Fibroblast of pulmonary artery (primary cell): Measurements from ENCODE around the gene PDYN.

Source experiments
- DNase-seq: peaks from one replicate; pipeline ENCODE4 v3.0.0-alpha.2; 2010; ENCODE audit warnings: low read depth
- H3K4me3 ChIP-seq: replicated peaks from 2 replicates; pipeline ENCODE4 v1.5.1; 2011; ENCODE audit warnings: low read depth, mild to moderate bottlenecking, control low read depth, low read length, moderate library complexity
- TF ChIP-seq, protein P1 (sequence below): IDR thresholded peaks from 2 replicates; pipeline ENCODE4 v1.5.1; 2011; ENCODE audit warnings: mild to moderate bottlenecking, control low read depth, low read length, inconsistent platforms; ENCODE audit errors: missing control alignments

PDYN gene

DNA sequence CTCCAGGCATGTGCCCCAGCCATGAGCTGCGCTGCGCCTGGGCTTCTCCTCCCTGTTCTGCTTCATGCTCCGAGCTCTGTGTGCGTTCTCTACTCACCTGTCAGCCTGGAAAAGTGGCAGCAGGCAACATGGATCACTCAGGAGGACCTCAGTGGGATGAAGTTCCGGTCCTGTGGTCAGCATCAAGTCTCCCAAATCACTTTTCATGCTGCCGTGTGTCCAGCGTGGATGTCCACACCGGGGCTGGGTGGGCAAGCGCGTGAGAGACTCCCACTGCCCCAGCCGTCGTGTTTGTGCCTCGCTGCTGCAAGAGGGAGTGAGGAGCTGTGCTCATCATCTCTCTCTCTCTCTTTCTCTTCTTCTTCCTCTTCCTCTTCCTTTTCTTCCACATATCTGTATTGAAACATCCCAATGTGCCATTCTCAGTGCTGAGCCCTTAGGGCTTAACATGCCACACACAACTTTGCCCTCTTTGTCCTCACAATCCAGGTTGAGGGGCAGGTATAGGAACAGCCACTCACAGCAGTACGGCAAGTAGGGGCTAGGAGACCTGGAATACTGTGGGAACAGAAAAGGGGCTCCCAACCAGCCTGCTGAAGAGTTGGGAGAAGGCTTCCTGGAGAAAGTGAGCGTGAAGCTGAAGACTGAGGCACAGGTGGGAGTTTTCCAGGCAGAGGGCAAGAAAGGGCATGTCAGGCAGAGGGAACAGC lies 3.8 kb upstream of the PDYN start:
- TF ChIP-seq, protein P1, sequence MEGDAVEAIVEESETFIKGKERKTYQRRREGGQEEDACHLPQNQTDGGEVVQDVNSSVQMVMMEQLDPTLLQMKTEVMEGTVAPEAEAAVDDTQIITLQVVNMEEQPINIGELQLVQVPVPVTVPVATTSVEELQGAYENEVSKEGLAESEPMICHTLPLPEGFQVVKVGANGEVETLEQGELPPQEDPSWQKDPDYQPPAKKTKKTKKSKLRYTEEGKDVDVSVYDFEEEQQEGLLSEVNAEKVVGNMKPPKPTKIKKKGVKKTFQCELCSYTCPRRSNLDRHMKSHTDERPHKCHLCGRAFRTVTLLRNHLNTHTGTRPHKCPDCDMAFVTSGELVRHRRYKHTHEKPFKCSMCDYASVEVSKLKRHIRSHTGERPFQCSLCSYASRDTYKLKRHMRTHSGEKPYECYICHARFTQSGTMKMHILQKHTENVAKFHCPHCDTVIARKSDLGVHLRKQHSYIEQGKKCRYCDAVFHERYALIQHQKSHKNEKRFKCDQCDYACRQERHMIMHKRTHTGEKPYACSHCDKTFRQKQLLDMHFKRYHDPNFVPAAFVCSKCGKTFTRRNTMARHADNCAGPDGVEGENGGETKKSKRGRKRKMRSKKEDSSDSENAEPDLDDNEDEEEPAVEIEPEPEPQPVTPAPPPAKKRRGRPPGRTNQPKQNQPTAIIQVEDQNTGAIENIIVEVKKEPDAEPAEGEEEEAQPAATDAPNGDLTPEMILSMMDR = no peak
- no peak overlapping the region for H3K4me3 ChIP-seq
- no peak for DNase-seq

DNA sequence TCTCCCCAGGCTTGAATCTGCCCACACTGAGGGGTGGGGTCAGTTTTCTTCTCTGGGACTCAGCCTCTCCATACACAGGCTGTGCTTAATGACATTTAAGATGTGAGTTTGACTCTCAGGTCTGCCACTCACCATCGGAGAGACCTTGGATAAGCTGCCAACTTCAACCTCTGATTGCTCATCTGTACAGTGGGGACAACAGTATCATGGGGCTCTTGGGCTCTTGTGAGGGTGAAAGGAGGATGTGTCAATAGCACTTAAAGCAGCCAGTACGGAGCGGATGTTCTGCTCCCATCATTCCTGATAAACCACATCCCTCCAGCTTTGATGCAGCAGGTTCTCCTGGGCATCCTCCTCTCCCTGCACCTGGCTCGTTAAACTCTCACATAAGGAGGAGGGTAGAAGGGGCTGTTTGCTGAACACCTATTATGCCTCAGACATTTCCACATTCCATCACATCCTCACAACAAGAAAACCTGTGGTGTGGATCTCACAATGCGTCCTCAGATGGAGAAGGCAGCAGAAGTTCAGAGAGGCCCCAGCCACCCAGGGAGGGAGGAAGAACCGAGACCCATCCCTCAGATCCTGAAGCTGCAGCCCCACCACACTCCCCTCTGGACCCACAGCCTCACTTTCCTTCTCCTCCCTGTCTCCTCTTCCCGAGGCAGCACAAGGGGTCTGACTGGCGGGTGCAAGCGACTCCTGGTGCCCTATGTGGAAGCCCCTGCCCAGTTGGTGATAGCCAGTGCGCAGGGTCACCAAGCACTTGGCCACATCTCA lies 1.9 kb upstream of the PDYN start:
- TF ChIP-seq, protein P1 = no peak
- H3K4me3 ChIP-seq = no peak overlapping the region
- no peak for DNase-seq

DNA sequence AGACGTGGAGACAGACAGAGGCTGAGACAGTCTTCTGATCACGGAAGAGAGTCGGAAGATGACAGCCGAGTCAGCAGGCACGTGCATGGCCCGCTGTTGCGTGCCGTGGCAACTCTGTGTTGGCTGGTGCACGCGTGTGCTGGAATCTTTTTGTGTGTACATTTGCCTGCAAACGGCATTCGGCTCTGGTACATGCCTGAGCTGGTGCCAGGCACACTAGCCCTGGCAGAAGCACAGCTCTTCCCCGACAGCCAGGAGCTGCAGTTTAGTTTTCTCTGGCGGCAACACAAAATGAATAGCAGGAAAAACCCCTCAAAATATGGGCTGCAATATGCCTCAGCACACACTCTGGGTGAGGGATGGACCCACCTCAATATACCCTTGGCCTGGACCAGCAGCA lies 769 bp upstream of the PDYN start:
- TF ChIP-seq, protein P1 = no peak
- no peak overlapping the region for H3K4me3 ChIP-seq
- DNase-seq = no peak

DNA sequence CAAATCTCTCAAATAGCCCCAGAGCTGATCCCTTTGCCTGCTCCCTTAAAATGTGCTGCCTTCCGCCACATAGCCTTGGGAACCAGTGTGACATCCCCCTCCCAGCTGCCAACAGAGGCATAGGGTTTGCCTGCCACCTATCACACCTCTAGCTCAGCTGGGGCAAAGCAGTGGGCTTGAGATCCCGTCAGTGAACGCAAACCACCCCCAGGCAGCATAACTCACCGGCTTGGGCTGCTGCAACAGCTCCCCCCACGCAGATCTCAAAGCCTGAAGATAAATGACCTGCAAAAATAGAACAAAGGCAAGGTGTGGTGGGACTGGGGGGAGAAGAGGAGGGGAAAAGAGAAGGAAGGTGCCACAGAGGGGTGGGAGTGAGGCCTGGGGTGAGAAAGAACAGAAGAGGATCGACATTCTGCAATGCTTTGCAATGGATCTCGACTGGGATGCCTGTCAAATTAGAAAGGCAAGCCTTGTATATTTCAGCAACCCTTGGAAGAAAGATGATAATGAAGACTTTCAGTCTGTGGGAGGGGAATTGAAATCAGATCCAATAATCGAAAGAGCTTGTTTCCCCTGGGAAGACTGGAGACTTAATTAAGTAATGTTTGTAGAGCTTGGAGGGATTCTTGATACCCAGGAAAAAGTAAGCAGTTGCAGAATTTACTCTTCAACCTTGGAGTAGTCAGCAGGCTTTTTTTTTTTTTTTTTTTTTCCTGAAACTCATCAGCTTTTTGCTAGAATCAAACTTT lies 1.3 kb downstream of the PDYN start:
- TF ChIP-seq, protein P1 = no peak
- DNase-seq = no peak
- no peak overlapping the region for H3K4me3 ChIP-seq

DNA sequence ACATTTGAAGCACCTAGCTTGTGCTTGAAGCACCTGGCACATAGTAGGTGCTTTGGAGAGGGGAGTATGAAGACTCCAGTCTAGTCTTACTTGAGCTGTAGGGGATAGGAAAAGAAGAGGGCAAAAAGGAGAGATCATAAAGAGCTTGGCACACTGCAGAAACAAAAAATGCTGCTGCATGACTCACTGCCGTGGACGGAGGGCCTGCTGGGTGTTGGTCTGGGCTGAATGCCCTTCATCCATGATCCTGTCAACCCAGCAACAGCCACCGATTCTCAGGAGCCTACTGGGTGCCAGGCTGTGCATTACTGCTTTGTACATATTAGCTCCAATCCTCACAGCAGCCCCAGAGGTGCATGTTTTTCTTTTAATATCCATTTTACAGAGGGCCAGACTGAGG lies 6.0 kb downstream of the PDYN start:
- H3K4me3 ChIP-seq = no peak overlapping the region
- peak; percentile 16 for DNase-seq
- TF ChIP-seq, protein P1 = no peak

DNA sequence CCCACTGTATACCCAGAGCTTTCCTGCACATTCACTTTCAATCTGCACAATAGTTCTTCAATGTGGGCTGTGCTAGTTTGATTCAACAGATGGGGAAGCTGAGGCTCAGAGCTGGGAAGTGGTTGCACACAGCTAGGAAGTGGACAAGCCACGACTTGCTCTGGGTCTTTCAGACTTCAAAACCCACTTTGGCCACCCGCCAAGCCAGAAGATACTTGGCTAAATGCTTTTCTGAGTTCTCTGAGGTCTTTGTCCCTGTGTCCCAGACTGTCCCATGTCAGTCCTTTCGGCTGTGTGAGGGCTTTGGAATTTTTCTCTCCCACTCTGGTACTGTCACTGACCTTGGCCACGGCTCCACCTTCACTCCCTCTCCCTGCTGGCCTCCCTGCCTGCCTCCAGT lies 10.6 kb downstream of the PDYN start:
- no peak overlapping the region for H3K4me3 ChIP-seq
- DNase-seq = no peak
- TF ChIP-seq, protein P1 = no peak
